ENCODE data around the gene PER2. TPM values are rescaled to one million over a fixed set of nuclear protein-coding genes. Genes with fewer than 3 reads are reported as not detected.

Gene PER2
- total and polyA plus RNA-seq, 2 of the 13 experiments (the other 11 are each of a cell fraction or from before 2014, with no cell fraction given), result 5.1 to 9.4 TPM

- TF ChIP-seq ZNF549 (CRISPR knock-in tag; IDR thresholded peaks at IDR 0.05), result no peak; the same call in 1 of the 2 replicates
- TF ChIP-seq ZNF564 (CRISPR knock-in tag; IDR thresholded peaks at IDR 0.05), result no peak
- TF ChIP-seq GABPB1 (CRISPR knock-in tag; IDR thresholded peaks at IDR 0.05), result no peak; the same call in 1 of the 2 replicates
- TF ChIP-seq THAP7 (CRISPR knock-in tag; IDR thresholded peaks at IDR 0.05), result 0 out of 2 replicates have a peak, but pooled peaks have one; percentile 38
- peak; percentile 42; the same call in 1 of the 2 replicates for TF ChIP-seq TGIF2 (CRISPR knock-in tag; IDR thresholded peaks at IDR 0.05)
- TF ChIP-seq ZNF710 (CRISPR knock-in tag; IDR thresholded peaks at IDR 0.05; ENCODE audit: borderline replicate concordance), result 0 out of 2 replicates have a peak, but pooled peaks have one; percentile 25
- TF ChIP-seq GTF3A (CRISPR knock-in tag; conservative IDR thresholded peaks at IDR 0.05), result no peak
- TF ChIP-seq MBD4 (IDR thresholded peaks at IDR 0.05; ENCODE audit: borderline replicate concordance, low read length), result no peak
- peak; percentile 77 for TF ChIP-seq ZNF121 (CRISPR knock-in tag; IDR thresholded peaks at IDR 0.05)
- TF ChIP-seq TERF1 (CRISPR knock-in tag; IDR thresholded peaks at IDR 0.05), result no peak
- no peak for TF ChIP-seq ZNF354B (CRISPR knock-in tag; IDR thresholded peaks at IDR 0.05)
- 0 out of 2 replicates have a peak, but pooled peaks have one; percentile 75 for TF ChIP-seq ZMAT3 (CRISPR knock-in tag; conservative IDR thresholded peaks at IDR 0.05)
- 0 out of 2 replicates have a peak, but pooled peaks have one; percentile 39 for TF ChIP-seq ZBTB33 (CRISPR knock-in tag; IDR thresholded peaks at IDR 0.05)
- TF ChIP-seq TOE1 (CRISPR knock-in tag; IDR thresholded peaks at IDR 0.05), result no peak
- TF ChIP-seq XRCC5 (optimal IDR thresholded peaks at IDR 0.05; ENCODE audit: low read length), result peak; percentile 94
- no peak for TF ChIP-seq ZNF224 (CRISPR knock-in tag; IDR thresholded peaks at IDR 0.05)
- TF ChIP-seq ZNF614 (CRISPR knock-in tag; IDR thresholded peaks at IDR 0.05; ENCODE audit: borderline replicate concordance), result peak; percentile 95; the same call in 1 of the 2 replicates
- TF ChIP-seq ZNF770 (CRISPR knock-in tag; IDR thresholded peaks at IDR 0.05), result peak; percentile 78
- TF ChIP-seq ZNF772 (CRISPR knock-in tag; IDR thresholded peaks at IDR 0.05), result 0 out of 2 replicates have a peak, but pooled peaks have one; percentile 66
- TF ChIP-seq ZNF713 (CRISPR knock-in tag; IDR thresholded peaks at IDR 0.05), result no peak
- TF ChIP-seq ZNF337 (CRISPR knock-in tag; IDR thresholded peaks at IDR 0.05; ENCODE audit: borderline replicate concordance, low read depth), result no peak
These were observed 25.0 kb downstream of the PER2 start (continued) for GRCh38 chr2:238263204-238264071.
